Keratinocyte (primary cell): ENCODE results near the gene EPHB3.

Experiments used
- EZH2 ChIP-seq: IDR thresholded peaks from one replicate; pipeline ENCODE4 v1.6.1; 2012; ENCODE audit warnings: inconsistent platforms, mild to moderate bottlenecking, low read length, moderate library complexity
- TF ChIP-seq, protein P1 (sequence below), 3 experiments: IDR thresholded peaks in 1 of 3; conservative IDR thresholded peaks in 1 of 3; optimal IDR thresholded peaks in 1 of 3; 2 replicates in 2 of 3; 3 replicates in 1 of 3; pipeline versions ENCODE3 to v1.5.1; 2011; ENCODE audit warnings: low read length in 3 of 3, mild to moderate bottlenecking in 3 of 3, moderate library complexity in 2 of 3, control low read depth in 1 of 3, inconsistent platforms in 1 of 3; ENCODE audit not compliant: insufficient read depth in 2 of 3; ENCODE audit errors: extremely low read depth in 1 of 3

DNA sequence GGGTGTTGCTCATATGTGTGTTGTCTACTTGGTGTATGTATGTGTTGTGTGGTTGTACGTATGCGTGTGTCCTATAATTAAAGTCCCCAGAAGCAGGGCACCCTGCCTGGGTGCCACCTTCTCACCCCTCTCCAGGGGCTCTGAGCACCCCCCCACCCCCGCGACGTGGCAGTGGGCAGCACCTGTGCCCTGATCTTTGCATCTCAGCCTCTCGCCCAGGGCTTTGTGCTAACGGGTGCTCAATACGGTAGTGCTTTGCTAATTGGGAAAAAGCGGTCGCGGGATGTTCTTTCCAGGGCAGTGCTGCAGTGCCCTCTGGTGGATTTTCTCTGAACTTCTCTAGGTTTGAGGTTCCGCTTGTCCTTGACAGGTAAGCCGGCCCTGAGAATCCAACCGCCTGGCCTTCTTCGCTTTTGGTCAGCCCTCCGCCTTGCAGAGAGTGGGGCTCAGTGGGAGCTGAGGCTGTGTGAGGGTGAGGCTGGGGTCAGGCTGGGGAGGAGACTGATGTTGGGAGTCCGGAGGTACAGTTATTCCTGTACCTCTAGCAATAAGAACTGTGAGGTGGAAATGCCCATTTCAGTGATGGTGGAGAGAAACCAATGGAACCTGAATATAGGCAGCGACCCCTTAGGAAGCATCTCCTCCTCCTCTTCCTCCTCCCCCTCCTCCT lies 17.6 kb upstream of the EPHB3 start:
- TF ChIP-seq, protein P1, sequence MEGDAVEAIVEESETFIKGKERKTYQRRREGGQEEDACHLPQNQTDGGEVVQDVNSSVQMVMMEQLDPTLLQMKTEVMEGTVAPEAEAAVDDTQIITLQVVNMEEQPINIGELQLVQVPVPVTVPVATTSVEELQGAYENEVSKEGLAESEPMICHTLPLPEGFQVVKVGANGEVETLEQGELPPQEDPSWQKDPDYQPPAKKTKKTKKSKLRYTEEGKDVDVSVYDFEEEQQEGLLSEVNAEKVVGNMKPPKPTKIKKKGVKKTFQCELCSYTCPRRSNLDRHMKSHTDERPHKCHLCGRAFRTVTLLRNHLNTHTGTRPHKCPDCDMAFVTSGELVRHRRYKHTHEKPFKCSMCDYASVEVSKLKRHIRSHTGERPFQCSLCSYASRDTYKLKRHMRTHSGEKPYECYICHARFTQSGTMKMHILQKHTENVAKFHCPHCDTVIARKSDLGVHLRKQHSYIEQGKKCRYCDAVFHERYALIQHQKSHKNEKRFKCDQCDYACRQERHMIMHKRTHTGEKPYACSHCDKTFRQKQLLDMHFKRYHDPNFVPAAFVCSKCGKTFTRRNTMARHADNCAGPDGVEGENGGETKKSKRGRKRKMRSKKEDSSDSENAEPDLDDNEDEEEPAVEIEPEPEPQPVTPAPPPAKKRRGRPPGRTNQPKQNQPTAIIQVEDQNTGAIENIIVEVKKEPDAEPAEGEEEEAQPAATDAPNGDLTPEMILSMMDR (optimal IDR thresholded peaks at IDR 0.05 in 1 of 3, IDR thresholded peaks at IDR 0.05 in 1 of 3, conservative IDR thresholded peaks at IDR 0.05 in 1 of 3; ENCODE audit: extremely low read depth in 1 of 3, insufficient read depth in 2 of 3, low read length in 3 of 3): peak; percentile 76 to 87 (median 84)
- no peak for TF ChIP-seq EZH2
